Activated T-helper 17 cell treated with anti-CD3 and anti-CD28 coated beads, Interleukin-2, amount 50 U/mL, for 72 hours (primary cell): Measurements from ENCODE around the gene ADAMTS2. TPM values are rescaled to one million over a fixed set of nuclear protein-coding genes. Genes with fewer than 3 reads are reported as not detected.

Experiments
- ATAC-seq: fragments of 150-1000 bp; cut with Tn5 transposase; replicated peaks from 2 replicates; pipeline ENCODE4 v1.10.0; 2021; ENCODE audit warnings: mild to moderate bottlenecking, moderate library complexity
- H3K27ac Mint-ChIP-seq: one replicate; pipeline ENCODE4 v1.8.0; 2022; ENCODE audit warnings: mixed read lengths
- H3K27me3 Mint-ChIP-seq: one replicate; pipeline ENCODE4 v1.8.0; 2022; ENCODE audit warnings: mixed read lengths
- H3K36me3 Mint-ChIP-seq: one replicate; pipeline ENCODE4 v1.8.0; 2022; ENCODE audit warnings: low read depth, mild to moderate bottlenecking, mixed read lengths
- H3K4me1 Mint-ChIP-seq: one replicate; pipeline ENCODE4 v1.8.0; 2022; ENCODE audit warnings: mixed read lengths
- H3K4me3 Mint-ChIP-seq: one replicate; pipeline ENCODE4 v1.8.0; 2022; ENCODE audit warnings: mild to moderate bottlenecking, mixed read lengths
- H3K9me3 Mint-ChIP-seq: one replicate; pipeline ENCODE4 v1.8.0; 2022; ENCODE audit warnings: mixed read lengths
- total RNA-seq, 2 donors: library from RNA; stranded (reverse); gene quantifications; one replicate each; pipeline ENCODE4 v1.2.3, GENCODE V29; 2022

Gene ADAMTS2
- total RNA-seq, 2 donors from 2014 or later = not detected

DNA sequence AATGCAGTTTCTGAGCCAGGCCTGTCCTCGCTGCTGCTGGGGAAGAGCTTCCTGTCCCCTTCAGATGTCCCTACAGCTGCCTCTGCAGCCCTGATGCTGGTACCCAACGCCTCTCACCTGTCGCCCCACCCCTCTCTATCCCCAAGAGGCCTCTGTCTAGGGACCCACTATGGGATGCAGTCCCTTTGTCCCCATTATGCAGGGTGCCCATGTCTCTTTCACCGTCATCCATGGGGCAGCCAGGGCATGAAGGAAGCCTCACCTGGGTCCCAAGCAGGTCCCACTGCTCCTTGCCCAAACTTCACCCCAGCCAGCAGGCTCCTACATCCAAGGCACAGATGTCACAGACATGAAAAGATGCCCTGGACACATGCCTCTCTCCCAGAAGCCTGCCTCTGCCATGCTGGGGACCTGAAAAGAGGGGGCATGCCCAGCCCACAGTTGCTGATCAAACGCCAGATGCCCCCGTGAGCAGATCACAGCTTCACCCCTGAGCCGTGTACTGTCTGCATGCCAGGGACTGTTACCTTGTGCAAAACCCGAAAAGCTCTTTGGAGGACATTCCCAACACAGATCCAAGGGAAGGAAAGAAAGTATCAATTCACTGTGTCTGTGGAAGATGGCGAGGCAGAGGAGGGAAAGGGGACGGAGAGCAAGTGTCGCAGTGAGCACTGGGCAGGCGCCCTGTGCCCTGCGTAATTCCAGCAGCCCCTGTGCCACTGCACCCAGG lies 81.0 kb downstream of the ADAMTS2 start:
- Mint-ChIP-seq H3K36me3 (no peaks in the 10 kb centered on the region), H3K27ac (no peak overlapping the region), H3K4me1 (no peaks in the 10 kb centered on the region), H3K9me3 (no peaks in the 10 kb centered on the region), H3K27me3 (no peaks in the 10 kb centered on the region), H3K4me3 (no peak overlapping the region)
- ATAC-seq = no peak

DNA sequence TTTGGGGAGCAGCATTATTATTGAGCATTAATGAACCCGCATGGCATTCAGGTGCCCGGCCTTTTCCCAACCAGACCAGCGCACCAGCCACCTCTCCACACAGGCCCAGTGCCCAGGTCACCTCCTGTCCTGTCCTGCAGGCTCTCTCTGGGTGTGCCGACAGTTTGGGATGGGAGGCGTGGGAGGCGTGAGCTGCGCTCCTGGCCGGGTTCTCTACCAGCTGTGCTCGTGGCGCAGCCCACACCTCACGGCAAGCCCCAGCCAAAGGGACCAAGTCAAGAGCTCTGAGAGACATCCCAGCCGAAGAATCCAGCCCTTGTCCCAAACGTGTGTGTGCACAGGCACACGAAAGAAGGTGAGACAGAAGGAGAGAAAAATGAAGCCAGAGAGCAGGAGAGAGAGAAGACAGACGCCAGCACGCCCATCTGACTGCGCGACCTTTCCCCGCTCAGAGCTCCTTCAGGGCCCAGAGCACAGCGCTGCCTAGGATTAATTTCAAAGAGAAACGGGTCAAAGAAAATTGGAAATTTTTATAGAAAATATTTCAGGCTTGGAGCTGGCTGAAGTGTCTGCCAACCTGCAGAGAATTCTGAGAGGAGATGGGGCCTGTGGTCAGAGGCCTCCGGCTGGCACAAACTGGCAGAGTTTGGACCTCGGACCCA lies 81.7 kb downstream of the ADAMTS2 start:
- no peaks in the 10 kb centered on the region for H3K9me3 Mint-ChIP-seq
- H3K4me3 Mint-ChIP-seq = no peak overlapping the region
- H3K27ac Mint-ChIP-seq = no peak overlapping the region
- no peaks in the 10 kb centered on the region for H3K36me3 Mint-ChIP-seq
- ATAC-seq = no peak
- no peaks in the 10 kb centered on the region for H3K27me3 Mint-ChIP-seq
- H3K4me1 Mint-ChIP-seq = no peaks in the 10 kb centered on the region

DNA sequence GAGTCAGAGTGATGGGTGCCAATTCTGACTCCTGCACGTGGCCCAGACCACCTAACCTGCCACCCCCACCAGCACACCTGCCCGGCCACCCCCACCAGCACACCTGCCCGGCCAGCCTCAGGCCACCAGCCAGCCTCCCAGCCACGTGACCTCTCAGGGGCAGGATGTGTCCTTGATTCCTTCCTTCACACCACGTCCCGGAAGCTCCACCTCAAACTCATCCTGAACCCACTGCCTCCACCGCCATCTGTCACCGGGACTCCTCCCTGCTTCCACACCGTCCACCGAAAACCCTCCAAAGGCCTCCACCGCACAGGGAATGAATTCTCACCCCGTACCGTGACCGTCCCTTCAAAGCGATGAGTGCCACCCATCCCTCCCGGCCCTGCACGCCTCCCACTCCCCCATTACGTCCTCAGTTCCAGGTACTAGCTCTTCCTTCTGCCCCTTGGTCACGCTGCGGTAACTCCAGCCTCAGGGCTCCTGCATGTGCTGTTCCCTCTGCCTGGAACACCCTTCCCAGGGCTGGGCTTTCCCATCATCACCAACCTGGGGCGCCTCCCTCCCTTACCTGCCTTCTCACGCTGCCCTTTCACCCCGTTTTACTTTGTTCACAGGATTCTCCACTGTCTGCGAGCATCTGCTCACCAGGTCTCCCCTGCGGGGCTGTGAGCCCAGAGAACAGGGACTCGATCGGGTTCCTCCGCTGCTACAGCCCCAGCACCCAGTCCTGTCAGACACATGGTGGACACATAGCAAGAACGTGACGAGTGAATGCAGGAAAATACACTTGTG lies 82.9 kb downstream of the ADAMTS2 start:
- no peaks in the 10 kb centered on the region for H3K27me3 Mint-ChIP-seq
- no peak for ATAC-seq
- no peak overlapping the region for H3K4me3 Mint-ChIP-seq
- no peaks in the 10 kb centered on the region for H3K36me3 Mint-ChIP-seq
- no peak overlapping the region for H3K27ac Mint-ChIP-seq
- no peaks in the 10 kb centered on the region for H3K4me1 Mint-ChIP-seq
- H3K9me3 Mint-ChIP-seq = no peaks in the 10 kb centered on the region

DNA sequence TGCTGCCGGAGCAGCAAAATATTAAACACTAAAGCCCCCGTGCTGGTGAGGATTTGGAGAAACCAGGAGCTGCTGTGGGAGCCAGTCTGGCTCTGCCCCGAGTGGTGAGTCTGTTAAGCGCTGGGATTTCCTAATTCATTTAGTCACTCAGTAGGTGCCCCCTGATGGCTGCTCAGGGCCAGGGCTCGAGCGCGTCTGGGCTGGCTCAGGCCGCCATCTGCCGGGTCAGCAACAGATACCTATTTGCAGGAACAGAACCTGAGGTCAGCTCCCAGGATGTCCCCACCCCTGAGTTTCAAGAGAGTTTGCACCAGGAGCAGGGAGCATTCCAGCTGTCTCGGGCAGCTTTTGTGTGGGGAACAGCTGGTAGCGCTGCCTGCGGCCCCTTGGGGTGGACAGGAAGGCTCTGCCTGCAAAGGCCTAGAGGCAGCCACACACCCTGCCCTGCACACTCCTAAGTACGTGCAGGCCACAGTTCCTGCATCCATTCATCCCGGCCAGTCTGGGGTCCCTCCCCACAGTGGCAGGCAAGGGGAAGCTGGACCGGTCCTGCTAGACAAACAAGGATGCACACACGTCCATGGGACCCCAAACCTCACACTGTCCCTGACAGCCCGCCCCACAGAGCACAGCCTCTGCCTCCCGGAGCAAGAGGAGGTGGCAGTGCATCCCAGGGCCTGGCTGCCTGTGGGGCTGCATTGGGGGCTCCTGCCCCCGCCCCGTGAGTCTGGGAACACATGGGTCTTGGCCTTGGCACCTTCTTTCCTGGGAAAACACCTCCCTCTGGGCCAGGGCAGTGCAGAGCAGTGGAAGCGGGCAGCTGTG lies 83.7 kb downstream of the ADAMTS2 start:
- peak; percentile 21 for ATAC-seq
- no peak overlapping the region for H3K27ac Mint-ChIP-seq

DNA sequence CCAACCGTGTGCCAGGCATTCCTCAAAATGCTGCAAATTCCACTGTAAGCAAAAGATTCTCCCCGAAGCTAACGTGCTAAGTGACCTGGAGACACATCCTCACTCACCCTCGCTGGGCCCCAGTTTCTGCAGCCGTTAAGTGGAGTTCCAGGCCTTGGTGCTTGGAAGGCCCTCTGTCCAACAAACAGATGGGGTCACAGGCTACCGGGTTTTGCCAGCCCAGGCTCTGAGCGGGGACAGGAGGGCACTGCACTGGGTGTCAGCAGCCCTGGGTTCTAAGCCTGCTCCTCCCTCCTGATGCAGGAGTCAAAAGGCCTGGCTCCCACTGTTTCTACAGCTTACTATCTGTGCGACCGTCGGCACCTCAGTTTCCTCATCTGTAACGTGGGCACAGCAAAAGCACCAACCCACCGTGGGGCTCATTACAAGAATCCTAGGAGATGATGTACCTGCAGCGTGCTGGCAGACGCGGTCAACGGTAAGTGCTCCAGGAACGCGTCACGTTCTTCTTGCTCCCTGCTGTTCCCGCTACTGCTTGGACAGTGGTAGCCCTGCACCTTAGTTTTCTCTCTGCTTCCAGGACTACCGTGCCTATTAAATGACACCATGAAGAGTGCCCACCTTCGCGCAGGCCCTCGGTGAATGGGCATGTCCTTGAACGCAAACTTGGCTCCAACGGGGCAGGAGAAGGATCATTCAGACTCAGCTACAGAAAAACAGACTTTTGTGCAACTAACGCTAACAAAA lies 84.8 kb downstream of the ADAMTS2 start:
- no peaks in the 10 kb centered on the region for H3K27me3 Mint-ChIP-seq
- no peaks in the 10 kb centered on the region for H3K4me1 Mint-ChIP-seq
- H3K36me3 Mint-ChIP-seq = no peaks in the 10 kb centered on the region
- H3K9me3 Mint-ChIP-seq = no peaks in the 10 kb centered on the region
- H3K27ac Mint-ChIP-seq = no peak overlapping the region
- H3K4me3 Mint-ChIP-seq = no peak overlapping the region
- ATAC-seq = no peak

More for the DNA sequence above, 83.7 kb downstream of the ADAMTS2 start:
- Mint-ChIP-seq H3K27me3 (no peaks in the 10 kb centered on the region), H3K4me3 (no peak overlapping the region), H3K9me3 (no peaks in the 10 kb centered on the region), H3K4me1 (no peaks in the 10 kb centered on the region), H3K36me3 (no peaks in the 10 kb centered on the region)

DNA sequence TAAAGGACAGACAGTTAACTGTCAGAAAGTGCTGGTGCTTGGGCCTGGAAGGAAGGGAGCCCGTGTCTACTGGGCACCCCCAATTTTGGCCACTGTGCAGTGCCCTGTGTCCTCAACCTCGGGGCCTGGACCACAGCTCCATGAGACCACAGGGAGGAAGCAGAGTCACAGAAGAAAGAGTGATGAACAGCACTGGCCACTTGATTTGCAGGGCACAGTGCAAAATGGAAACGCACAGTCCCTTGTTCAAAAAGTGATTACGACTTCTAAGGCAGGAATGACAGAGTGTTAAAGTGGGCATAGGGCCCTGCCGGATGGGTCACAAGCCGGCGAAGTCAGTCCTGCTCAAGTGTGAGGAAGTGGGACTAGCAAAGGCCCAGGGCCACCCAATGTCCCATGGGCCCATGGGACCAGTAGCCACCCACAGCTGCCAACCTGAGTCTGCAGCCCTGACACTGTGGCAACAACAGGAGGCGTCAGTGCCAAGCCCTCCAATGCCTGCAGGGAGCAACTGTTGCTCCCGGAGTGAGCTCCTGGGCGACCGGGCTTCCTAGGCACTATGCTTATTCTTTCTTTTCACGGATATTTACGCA lies 85.4 kb downstream of the ADAMTS2 start:
- ATAC-seq = no peak
- no peaks in the 10 kb centered on the region for H3K4me1 Mint-ChIP-seq
- peaks cover 4% of the 10 kb centered on the region for H3K27me3 Mint-ChIP-seq
- H3K27ac Mint-ChIP-seq = no peak overlapping the region
- no peaks in the 10 kb centered on the region for H3K36me3 Mint-ChIP-seq
- H3K9me3 Mint-ChIP-seq = peaks cover 3% of the 10 kb centered on the region
- no peak overlapping the region for H3K4me3 Mint-ChIP-seq

DNA sequence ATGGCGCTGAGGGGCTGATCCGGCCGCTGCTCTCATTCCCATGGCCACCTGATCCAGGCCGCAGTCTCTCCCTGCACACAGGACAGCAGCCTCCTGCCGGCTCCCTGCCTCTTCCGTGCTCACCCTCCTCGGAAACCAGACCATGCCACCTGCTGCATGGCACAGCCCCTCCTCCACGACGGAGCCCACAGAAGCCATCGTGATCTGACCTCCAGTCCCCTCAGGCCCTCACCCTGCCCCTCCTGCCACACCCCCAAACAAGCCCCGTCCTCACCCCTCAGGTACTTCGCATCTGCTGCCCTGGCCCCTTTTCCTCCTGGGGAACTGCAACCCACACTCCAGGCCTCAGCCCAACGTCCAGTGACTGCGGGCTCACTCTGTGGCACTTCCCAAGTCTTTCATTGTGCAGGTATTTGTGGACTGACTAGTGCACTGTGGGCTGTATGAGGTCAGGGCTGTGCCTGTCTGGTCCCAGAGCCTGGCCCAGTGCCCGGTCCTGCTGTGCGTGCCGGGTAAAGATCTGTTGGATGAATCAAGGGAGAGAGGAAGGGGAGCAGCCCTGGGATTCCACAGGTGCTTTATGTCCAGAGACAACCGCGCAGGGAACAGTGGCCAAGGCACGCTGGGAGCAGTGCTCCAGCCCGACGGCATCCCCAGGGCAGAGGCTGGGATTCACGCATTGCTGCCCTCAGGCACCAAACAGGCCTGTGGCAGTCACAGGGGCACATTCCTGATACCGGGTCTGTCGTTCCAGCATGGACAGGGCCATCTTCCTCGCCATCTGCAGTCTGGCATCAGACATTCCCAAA lies 86.1 kb downstream of the ADAMTS2 start:
- Mint-ChIP-seq H3K27me3 (peaks cover 5% of the 10 kb centered on the region), H3K27ac (no peak overlapping the region), H3K36me3 (no peaks in the 10 kb centered on the region), H3K4me1 (no peaks in the 10 kb centered on the region), H3K9me3 (peaks cover 5% of the 10 kb centered on the region), H3K4me3 (no peak overlapping the region)
- no peak for ATAC-seq

DNA sequence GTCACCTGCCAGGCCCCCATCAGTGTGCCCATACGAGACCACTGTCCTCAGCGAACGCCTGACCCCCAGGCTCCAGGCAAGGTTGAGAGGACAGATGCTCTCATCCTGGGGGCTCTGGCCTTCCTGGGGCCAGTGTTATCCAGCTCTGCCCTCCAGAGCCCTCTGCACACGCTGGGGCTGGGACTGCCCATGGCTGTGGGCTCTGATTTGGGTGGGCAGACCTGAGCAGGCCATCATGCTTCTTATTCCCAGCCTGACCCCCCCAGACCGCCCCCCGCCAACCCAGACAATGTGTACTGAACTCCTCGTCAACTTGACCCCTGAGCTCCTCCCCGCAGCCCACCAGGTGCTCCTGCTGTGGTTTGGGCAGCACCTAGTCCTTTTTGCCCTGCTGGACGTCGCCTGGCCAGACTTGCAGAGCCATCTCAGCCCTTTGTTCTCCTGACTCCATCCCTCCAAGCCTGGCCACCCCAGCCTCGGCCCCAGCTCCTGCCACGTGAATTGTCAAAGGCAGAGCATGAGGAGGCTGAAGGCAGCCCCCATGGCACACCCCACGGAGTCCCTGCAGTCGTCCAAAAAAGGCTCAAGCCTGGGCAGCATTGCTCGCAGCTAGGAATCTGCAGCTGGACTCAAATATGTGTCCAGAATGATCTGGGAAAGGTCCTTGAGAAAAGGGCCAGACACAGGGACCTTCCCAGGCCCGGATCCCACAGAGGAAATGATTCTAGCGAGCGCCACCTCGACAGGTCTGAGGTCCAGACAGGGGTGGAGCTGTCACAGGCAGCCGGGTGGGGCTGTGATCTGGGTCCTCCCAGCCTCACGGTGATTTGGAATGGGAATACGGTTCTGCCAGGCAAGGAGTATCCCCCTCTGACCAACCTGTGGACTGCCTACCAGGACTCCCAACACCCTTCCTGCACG lies 87.0 kb downstream of the ADAMTS2 start:
- Mint-ChIP-seq H3K36me3 (no peaks in the 10 kb centered on the region), H3K9me3 (peaks cover 5% of the 10 kb centered on the region), H3K27ac (no peak overlapping the region), H3K4me3 (no peak overlapping the region), H3K27me3 (peaks cover 5% of the 10 kb centered on the region), H3K4me1 (no peaks in the 10 kb centered on the region)
- ATAC-seq = no peak

DNA sequence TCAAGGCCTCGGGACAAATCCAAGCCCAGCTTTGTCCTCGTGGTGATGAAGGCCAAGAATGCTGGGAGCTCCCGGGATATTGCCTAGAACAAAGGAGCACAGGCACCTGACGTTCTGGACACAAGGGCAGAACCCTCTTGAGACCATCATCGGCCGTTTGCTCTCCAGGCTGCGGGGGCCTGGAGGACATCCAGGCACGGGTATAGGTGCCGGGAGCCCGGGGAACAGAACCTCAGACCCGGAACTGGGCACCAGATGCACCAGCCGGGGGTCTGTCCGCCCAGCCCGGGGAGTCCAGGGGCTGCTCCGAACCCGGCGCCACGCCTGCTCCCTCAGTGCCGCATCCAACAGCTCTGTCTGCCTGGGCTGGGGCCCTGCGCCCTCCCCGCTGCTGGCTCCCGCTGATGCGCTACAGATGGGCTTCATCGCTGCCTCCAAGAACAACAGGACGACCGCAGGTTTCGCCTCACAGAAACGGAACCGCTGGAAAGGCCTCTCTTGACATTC lies 88.0 kb downstream of the ADAMTS2 start:
- ATAC-seq = no peak
- Mint-ChIP-seq H3K4me3 (no peak overlapping the region), H3K4me1 (no peaks in the 10 kb centered on the region), H3K27ac (no peak overlapping the region), H3K27me3 (peaks cover 5% of the 10 kb centered on the region), H3K9me3 (peaks cover 5% of the 10 kb centered on the region), H3K36me3 (no peaks in the 10 kb centered on the region)

DNA sequence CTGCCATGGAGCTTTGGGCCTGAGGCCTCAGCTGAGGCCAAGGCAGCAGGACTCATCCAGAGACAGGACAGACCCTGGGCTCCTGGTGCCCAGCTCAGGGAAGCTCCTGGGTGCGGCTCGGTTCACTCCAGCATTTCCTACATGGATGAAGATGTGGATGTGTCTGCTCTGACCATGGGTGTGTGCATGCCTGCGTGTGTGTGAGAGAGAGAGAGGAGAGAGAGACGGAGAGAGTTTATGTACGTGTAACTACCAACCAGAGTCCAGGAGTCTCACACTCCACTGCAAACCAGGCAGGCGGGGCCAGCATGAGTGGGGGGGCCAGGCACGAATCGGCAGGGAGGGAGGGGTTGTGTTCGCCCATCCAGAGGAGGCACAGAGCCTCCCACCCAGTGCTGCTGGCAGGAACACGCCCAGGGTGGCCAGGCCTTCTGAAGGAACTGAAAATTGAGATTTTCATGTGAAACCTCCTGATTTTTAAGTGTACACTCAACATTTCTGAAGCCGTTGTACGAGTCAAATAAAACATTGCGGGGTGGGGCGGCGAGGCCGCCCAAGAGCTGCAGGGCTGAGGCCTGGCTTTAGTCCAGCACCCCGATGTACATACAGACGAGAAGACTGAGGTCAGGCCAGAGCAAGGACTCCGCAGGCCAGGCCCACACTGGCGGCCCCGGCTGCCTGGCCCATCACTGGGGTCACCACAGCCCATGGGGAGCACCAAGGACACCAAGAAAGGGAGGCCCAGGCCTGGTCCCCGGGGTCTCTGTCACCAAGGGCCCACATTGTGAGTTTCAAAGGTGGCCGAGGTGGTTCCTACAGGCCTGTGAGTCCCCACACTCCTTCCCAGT lies 88.7 kb downstream of the ADAMTS2 start:
- no peaks in the 10 kb centered on the region for H3K4me1 Mint-ChIP-seq
- no peak overlapping the region for H3K27ac Mint-ChIP-seq
- no peak overlapping the region for H3K4me3 Mint-ChIP-seq
- H3K9me3 Mint-ChIP-seq = peaks cover 5% of the 10 kb centered on the region
- no peaks in the 10 kb centered on the region for H3K36me3 Mint-ChIP-seq
- ATAC-seq = no peak
- H3K27me3 Mint-ChIP-seq = peaks cover 5% of the 10 kb centered on the region

DNA sequence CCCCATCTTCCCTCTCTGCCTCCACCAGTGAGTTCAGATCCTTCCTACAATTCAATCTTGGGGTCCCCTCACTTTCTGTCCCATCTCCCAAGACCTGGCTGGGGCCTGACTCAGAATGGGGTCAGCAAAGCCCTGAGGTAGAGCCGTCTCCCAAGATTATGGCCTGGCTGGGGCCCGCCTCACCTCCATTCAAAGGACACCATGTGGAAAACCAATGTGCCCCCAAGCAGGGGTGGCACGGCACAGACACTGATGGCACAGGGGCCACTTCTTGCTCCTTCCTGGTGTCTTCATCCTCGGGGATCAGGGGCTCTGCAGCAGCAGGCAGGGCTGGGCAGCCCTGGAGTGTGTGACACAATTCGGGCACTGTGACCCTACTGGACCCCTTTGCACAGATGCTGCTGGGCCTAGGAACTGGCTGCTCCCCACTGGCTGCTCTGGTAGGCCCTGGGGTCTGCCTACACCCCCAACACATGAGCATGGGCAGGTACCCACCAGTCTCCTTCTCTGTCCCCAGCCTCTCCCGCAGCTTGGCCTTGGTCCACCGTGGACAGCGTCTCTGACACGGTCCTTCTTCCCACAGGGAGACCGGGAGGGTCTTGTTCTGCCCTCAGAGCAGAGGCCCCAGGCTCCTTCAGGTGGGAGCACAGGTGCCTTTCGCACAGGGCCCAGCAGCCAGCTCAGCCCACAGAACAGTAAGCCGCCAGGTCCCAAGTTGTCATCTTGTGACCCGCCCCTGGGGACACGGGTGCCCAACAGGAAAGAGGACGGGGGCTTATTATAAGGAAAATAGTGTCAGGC lies 89.5 kb downstream of the ADAMTS2 start:
- Mint-ChIP-seq H3K36me3 (no peaks in the 10 kb centered on the region), H3K9me3 (peaks cover 5% of the 10 kb centered on the region), H3K4me1 (no peaks in the 10 kb centered on the region), H3K27ac (no peak overlapping the region), H3K27me3 (peaks cover 5% of the 10 kb centered on the region), H3K4me3 (no peak overlapping the region)
- ATAC-seq = no peak
